CD1c-positive myeloid dendritic cell (primary cell): ENCODE data around the gene ID1.
"Not testable (repeated sequence)": the region's sequence is repeated elsewhere in the genome, so short reads cannot be mapped to it uniquely, and the experiment has no call there.

Experiments used
- DNase-seq: peaks from one replicate; pipeline ENCODE4 v3.0.0-alpha.2; 2016; ENCODE audit errors: extremely low spot score

ID1 gene

GRCh38 chr20:31573555-31574321, 31.4 kb upstream of the ID1 start:
- DNase-seq = no peak

DNA sequence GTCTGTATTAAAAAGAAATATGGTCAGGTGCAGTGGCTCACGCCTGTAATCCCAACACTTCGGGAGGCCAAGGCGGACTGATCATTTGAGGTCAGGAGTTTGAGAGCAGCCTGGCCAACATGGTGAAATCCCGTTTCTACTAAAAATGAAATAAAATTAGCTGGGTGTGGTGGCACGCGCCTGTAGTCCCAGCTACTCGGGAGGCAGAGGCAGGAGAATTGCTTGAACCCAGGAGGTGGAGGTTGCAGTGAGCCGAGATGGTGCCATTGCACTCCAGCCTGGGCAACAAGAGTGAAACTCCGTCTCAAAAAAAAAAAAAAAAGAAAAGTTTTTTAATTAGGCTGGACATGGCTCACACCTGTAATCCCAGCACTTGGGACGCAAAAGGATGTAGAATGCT, 30.1 kb upstream of the ID1 start:
- DNase-seq = not testable (repeated sequence)

DNA sequence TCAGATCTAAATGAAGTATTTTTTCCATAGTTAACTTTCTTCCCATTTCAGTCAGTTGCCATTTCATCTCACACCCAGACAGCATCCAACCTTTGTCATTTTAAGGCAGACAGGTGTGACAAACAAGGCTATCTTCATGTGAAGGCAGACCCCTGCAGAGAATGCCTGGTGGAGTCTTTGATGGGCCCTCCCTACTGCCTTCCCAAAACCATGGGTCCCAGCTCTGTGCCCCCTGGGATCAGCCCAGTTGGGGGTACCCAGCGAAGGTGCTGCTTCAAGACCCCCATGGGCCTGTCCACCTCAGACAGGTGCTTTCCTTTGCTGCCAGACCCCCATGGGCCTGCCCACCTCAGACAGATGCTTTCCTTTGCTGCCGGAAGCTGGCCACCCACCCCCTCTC, 28.3 kb upstream of the ID1 start:
- DNase-seq = no peak

GRCh38 chr20:31577194-31577593, 27.9 kb upstream of the ID1 start:
- no peak for DNase-seq

- DNase-seq = no peak
These were observed 26.5 kb upstream of the ID1 start for GRCh38 chr20:31578448-31579138.

DNA sequence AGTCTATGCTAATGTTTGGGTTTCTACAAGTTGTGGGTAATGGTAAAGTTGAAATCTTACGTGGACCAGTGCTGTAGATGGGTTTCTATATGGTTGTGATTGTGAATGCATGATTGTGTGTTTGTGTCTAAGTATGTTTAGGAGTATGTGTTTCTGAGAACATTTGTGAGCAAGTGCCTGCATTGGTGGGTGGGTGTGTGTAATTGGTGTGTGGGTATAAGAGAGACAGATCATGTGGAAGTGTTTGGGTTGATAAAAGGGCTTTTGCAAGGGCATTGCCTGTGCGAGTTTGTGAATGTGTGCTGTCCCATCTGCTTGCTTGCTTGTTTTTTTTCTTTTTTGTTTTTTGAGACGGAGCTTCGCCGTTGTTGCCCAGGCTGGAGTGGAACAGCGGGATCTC, 25.8 kb upstream of the ID1 start:
- DNase-seq = no peak

DNA sequence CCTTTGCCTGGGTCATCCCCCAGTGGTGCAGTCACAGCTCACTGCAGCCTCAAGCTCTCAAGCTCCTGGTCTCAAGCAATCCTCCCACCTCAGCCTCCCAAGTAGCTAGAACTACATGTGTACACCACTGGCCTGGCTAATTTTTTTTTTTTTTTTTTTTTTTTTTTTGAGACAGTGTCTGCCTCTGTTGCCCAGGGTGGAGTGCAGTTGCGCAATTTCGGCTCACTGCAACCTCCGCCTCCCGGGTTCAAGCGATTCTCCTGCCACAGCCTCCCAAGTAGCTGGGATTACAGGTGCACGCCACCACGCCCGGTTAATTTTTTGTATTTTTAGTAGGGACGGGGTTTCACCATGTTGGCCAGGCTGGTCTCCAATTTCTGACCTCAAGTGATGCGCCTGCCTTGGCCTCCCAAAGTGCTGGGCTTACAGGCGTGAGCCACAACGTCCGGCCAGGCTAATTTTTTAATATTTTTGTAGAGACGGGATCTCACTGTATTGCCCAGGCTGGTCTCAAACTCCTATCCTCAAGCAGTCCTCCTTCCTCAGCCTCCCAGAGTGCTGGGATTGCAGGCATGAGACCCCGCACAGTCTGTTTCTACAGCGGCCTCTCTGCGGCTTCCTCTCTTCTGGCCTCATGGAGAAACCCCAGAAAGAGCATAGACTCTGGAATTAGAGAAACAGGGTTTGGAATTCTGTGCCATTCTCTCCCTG, 25.0 kb upstream of the ID1 start:
- DNase-seq = not testable (repeated sequence)

DNA sequence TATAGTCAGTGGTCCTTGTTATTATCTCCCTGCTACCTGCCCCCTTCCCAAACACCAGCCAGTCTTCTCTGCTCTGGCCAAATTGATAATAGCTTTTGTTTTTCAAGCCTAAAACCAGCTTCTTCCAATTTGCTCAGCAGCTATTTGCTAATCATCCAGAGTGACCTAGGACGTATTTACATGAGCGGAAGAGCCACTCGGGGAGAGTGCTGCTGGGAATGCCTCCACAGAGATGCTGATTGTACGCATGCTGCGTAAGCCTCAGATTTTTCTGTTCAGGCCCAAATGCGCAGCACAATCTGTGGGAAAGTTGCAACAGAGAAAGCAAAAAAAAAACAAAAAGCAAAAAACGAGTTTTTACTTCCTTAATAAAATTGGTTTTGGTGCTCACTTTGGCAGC, 24.4 kb upstream of the ID1 start:
- no peak for DNase-seq

GRCh38 chr20:31581391-31581790, 23.7 kb upstream of the ID1 start:
- no peak for DNase-seq

DNA sequence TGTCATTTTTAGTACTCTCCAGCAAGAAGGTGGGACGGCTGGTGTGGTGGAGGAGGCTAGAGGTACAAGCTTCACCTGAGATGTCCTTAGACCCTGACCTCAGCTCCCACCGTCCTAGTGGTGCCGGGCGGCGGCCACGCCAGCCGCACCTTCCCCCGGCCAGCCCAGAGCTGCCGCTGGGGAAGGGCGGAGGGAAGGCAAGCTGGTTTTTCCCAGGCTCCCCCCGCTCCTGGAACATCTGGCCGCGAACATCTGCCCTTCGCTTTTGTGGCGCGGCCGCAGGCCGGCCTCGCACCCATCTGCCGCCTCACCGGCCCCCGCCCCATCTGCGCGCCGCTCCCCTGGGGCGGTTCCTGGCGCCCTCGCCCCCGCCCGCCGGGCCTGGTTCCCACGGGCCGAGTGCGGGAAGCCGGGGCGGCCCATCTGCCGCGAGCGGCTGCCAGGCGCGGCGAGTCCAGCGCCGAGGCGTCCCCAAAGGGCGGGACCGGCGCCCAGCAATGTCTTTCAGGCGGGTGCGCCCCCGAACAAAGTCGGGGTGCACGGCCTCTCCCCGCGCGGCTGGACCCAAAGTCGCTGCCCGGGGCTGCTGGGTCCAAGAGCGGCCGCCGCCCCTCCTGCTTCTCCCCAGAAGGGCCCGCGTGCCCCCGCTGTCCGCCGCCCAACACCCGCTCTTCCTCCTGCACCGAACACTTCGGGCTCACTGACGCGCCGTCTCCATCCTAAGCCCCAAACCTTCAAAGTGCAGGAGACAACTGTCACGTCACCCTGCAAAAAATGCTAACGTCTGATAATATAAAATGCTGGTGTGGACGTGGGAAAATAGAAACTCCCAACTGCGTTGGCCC, 17.3 kb upstream of the ID1 start:
- peak; percentile 58 for DNase-seq

GRCh38 chr20:31590717-31591225, 14.3 kb upstream of the ID1 start:
- DNase-seq = no peak

GRCh38 chr20:31593221-31594001, 11.7 kb upstream of the ID1 start:
- DNase-seq = no peak

- no peak for DNase-seq
These were observed 11.0 kb upstream of the ID1 start for GRCh38 chr20:31594002-31594557.

DNA sequence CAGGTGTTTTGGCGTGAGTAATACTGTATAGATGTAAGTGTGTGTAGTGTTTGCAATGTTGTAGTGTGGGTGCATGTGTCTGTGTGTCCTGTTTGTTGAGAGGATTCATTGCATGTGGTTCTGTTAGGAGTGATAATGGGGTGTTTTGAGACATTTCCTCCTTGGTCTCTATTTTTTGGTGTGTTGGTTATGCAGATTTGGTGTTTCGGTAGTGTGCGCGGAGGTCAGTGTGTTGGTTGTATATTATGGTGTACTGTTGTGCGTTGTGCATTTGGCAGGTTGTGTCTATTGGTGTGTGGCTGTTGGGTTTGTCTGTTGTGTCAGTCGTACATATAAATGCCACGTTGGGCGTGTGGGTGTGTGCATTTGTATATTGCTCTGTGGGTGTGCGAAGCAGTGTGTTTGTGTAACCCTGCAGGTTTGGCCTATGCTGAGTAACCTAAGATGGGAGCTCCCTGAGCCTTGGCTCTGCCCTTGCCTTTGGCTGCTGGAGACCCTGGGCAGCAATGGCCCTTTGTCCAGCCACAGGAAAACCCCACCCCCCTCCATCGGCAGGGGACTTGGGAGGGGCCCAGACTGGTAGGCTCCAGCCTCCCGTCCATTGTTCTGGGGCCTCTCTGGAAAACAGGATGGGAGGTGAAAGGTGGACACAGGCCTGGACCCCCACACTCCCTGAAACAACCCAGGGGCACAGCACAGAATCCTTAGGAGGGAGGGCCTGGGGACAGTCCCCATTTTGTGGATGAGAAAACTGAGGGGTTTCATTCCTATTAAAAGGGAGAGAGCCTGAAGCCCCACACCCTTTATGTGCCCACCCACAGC, 10.3 kb upstream of the ID1 start:
- DNase-seq = no peak

- no peak for DNase-seq
These were observed 9.8 kb upstream of the ID1 start for GRCh38 chr20:31595380-31595653.

DNA sequence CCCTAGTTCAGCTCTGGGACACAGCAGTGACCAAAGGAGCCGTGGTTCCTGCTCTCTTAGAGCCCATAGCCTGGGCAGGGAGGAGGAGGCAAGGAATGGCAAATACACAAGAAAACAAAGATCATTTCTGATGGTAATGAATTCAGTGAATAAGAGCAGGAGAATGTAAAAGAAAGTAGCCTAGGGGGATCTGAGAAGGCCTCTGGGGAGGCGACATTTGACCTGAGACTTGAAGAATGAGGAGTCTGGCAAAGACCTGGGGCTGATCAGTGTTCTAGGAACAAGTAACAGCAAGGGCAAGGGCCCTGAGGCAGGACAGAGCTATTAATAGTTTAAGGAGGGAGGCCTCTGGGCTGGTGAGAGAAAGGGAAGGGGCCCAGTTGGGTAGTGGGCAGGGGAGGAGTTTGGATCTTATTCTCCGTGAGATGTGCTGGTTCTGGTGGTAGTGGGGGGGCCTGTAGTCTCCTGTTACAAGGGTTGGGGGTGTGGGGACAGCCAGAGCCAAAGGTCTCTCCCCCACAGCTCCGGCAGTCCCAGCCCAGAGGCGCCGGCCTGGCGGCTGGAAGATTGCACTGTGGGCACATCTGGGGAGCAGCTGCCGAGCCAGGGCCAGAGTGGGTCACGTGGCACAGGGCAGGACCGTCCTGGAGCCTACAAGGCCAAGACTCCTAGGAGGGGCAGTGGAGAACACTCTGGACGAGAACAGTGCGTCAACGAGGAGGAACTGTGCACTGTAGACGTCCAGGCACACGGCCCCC, 9.3 kb upstream of the ID1 start:
- no peak for DNase-seq

GRCh38 chr20:31596412-31596715, 8.7 kb upstream of the ID1 start:
- DNase-seq = not testable (repeated sequence)

- DNase-seq = no peak
These were observed 8.1 kb upstream of the ID1 start for GRCh38 chr20:31596831-31597480.

- DNase-seq = no peak
These were observed 7.6 kb upstream of the ID1 start for GRCh38 chr20:31597481-31597855.
